HG03139 (cell line): ENCODE measurements around the gene ZCCHC24.

Source experiments
- ATAC-seq: cut with Tn5 transposase; IDR thresholded peaks from one replicate; pipeline ENCODE4 v1.9.1; 2021; ENCODE audit not compliant: unreplicated experiment

The ZCCHC24 gene

DNA sequence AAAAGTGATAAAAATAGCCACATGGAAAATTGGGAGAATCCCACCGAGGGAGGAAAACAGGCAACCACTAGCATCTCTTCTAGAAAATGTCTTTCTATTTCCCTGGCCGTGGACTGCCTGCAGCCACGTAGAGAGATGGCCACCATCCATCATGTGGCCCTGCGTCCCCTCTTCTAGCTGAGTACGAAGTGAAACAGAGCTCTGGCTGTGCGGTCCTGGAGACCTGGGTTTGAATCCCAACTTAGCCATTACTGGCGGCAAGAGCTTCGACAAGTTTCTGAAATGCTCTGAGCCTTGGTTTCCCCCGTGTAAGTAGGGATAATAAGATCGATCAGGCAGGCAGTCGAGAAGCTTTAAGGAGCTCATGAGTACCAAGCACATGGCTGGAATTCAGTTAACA is 32.9 kb downstream of the ZCCHC24 start:
- ATAC-seq, result no peak

DNA sequence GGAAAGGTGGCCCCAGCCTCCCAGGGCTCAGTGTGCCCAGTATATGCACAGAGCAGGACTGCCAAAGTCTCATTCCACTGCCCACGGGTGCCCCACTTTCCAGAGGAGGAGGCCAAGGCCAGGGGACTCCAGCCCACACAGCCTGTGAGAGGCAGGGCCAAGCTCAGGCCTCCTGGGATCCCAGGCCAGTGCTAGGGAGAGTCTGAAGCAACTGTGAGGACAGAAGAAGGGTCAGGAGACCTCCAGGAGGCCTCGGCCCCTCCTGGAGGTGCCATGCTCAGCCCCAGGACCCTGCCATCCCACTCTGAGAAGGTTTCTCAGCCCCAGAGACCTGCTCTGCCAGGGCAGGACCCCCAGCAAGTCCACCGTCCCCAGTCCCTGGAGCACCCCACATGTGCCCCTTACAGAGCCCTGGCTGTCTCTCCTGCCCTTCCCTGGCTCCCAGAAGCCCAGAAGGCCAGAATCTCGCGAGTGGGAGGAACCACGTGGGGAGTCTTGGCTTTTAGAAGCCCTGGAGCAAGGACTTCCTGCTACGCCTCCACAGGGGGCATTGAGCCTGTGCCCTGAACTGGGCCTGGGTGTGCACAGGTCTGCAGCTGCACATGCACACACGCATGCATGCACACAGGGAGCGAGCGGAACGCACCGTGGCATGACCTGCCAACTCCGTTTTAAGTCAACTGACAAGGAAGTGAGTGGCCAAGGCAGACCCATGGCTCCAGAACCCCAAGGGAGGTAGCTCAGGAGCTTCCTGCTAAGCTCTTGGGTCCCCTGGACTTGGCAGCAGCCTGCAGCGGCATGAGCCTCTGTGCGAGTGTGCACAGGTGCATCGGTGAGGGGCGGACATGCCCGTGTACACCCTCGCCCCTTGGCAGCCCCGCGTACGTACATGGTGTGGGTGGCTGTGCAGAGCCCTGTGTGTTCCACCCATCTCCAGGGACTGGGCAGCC is 33.6 kb downstream of the ZCCHC24 start:
- ATAC-seq, result no peak

DNA sequence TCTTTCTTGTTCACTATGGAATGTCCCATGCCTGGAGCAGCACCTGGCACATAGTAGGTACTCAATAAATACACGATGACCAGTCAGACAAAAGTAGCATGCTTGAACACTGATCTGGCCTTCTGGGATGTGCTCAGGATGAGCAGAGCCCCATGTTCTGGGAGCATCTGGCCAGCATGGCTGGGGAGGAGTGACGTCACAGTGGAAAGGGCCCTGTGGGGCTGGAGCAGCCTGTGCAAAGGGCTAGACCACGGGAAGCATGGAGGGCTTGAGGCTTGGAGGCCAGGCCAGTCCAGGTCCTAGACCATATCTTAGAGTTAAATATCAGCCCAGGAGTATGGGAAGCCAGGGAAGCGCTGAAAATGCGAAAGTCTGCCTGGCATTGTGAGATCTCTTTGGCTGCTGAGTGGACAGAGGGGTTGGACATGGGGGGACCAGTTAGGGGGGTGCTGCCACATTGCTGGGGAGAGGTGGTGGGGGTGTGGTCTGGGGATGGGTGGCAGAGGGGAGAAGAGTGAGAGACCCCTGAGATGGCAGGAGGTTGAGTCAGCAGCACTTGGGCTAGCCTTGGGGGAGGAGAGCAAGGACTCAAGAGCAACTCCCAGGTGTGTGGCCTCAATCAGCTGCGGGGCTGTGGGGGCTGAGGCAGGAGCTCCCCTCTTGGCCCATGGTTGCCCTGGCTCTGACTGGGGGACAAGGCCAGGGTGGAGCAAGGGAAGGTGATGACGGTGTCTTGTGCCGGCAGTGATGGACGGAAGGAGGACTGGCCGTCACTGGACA is 34.9 kb downstream of the ZCCHC24 start:
- no peak for ATAC-seq

DNA sequence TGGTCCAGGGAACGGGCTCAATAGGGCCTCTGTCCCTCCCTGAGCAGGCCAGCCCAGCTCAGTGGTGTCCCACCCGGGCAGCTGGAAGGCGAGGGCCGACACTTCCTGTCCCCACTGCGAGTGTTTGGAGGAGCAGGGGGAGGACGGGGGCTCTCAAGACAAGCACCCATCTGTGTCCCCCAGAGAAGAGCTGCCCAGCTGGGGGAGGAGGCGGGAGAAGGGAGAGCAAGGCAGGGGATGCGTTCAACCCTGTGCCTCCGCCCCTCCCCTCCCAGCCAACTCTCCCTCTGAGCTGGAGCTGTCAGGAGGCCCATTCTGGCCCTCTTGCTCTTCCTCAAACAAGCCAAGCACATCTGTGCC is 35.7 kb downstream of the ZCCHC24 start:
- ATAC-seq, result no peak

DNA sequence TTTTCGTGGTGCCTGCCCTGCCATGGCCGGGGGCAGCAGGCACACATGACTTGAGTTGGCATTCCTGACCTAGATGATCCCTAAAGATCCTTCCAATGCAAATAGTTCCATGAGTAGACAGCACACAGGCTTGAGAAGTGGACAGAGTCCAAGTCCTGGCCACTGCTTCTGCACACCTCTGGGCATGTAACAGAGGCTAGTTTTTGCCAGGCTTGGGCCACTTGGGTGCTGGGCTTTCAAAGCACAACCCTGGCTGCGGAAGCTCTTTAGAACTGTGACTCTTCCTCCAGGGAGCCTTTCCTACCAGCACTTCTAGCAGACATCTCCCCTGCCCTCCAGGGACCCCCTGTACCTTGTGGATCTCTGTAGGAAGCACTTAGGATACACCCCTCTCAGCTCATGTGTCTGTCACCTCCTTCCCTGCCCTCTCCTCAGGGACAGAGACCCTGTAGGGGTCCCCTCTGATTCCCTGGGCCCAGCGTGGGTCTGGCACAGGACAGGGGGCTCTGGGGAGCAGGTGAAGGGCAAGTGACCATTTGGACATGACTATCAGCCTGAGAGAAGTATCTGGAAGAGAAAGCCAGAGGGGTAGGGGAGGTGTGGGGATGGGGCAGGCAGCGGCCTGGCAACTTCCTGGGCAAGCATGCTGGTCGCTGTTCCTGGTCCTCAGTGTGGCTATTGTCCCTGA is 36.2 kb downstream of the ZCCHC24 start:
- ATAC-seq, result no peak

DNA sequence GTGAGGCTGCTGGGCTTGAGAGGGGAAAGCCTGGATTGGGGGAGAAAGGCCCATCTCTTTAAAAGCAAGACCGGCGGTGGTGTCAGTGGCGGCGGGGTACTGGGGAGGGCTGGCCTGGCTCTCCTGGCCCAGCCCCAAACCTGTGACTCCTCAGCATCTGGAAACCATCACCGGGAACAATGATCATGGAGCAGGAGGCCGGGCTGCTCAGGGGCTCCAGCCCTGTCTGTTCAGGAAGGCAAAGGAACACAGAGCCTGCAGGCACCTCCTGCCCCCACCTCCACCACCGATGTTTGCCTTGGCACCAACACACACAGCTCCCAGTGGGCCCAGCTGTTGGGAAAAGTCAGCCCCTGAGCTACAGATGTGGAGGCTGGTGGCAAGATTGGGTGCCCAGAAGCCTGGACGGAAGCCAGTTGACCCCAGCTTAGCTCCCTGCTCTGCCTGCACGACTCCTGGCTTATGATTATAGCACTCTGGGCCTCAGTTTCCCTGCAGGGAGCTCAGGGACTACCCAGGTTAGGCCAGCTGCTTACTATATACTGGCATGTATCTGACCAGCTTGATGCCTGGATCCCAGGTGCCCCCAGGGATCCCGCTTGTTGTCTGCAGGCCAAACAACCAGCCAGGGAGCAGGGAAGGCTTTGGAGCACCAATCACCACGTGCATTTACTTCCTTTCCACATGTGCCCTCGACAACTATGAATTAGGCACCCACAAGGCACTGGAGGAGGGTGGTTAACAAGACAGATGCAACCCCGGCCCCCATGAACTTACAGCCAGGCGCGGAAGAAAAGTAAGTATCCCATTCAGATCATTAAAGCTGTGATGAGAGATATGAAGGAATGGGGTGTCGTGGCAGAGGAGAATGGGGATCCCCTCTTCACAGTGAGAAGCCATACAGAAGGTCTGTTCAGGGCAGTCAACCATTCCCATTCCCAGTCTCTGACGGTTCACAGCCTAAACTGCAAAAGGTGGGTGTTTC is 37.3 kb downstream of the ZCCHC24 start:
- ATAC-seq, result no peak

DNA sequence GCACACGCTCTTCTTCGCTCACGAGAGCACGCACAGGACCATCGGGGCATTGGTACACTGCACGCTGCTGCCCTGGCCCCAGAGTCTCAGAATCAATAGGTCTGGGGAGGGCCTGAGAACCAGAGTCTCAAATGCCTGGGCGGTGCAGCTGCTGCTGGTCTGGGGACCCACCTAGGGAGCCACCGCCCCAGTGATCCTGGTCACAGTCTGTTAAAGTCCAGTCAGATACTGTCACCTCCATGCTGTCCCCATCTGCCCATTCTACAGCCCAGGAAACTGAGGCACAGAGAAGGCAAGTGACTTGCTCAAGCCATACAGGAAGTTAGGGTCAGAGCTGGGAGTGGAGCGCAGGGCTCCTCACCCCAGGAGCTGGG is 38.0 kb downstream of the ZCCHC24 start:
- ATAC-seq, result no peak

DNA sequence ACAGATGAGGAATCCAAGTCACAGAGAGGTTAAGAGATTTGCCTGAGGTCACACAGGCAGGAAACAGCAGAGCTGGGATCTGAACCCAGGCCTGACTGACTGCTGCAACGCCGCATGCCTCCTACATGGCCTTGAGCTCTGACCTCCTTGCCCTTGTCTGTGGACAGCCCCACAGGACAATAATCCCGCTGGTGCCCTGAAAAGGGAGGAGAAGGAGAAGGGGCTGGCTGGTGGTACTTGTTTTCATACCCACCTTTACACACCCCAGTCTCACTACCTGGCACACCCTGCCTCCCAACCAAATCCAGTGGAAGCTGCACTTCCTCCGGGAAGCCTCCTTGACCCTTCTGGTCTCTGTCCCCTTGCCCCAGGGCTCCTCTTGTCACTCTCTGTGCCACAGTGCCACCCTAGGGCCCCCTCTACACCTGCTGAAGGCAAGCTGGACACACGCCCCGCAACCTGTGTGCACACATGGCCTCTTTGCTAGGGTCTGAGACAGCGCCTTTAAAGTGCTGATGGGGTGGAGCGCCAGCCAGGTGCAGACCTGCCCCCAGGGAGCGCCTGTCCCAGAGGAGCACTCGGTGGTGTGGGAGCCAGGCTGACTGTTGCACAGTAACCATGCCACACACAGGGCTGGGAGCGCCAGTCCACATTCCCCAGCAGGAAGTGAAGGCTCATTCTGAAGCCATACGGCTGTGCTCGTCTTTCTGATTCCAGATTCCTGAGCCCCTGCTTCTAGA is 38.6 kb downstream of the ZCCHC24 start:
- no peak for ATAC-seq

DNA sequence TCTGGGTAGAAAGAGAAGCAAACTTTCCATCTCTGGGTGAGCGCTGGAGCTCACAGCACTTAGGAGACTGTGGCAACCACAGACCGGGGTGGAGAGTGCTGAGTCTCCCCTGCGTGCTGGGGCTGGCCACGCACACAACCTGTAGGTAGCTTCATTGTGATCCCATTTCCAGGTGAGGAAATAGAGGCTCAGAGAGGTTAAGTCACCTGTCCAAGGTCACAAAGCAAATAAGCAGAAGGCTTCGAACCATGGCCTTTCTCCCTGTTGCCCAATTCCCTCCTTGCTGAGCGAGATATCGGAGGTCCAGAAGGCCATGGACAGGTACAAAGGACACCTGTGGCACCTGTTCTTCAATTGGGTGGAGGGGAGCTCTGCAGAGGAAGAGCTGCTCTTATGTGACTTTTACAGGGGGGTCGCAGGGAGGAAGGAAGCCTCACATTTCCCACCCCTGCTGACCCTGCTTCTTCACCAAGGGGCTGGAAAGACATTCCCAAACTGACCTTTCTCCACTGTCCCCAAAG is 39.4 kb downstream of the ZCCHC24 start:
- no peak for ATAC-seq

DNA sequence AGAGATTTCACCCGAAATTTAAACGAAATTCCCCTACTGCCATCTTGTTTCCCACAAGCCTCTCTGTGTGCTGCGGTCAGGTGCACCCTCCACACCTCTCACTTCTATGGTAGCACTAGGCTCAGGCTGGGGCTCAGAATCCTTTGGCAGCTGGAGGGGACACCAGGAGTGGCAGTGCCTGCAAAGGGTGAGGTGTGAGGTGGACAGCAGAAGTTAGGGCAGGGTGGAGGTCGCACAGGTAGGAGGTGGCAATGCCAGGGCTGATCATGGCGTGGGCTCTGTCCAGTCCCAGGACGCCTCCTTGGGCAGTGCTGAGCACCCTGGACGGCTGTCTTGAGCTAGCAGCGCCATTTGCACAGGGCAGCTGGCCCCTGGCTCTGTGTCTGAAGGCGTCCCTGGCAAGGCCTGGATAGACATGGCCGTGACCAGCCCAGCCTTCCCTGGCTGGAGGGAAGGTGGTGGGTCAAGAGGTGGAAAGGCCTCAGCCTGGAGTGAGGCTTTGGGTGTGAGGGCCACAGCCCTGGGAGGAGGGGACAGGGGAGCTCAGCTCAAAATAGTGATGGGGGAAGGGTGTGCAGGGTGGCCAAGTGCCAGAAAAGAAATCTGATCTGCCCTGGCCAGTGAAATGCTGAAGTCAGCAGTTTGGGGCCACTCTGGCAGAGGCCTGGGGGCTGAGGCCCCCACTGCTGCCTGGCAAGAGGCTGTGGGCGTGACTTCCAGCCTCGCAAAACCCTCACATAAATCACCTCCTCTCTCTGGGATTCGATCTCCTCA is 40.0 kb downstream of the ZCCHC24 start:
- ATAC-seq, result no peak

DNA sequence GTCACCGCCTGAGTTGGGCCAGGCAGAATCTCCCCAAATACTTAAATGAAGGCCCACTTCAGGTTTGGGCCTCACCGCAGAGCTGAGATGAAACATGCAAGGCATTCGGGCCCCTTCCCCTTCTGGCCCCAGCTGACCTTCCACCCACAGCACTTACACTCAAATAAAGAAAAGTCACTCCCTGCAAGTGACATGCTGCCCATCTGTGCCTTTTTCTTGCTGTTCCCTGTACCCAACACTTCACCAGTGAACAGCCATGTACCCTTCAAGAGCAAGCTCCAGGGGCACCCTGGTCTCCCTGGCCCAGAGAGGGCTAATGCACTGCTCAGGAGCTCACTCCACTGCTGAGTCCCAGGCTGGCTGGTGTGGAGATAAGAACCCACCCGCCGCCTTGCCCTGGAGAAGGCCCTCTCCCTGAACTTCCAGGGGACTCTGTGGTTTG is 40.7 kb downstream of the ZCCHC24 start:
- ATAC-seq, result no peak

DNA sequence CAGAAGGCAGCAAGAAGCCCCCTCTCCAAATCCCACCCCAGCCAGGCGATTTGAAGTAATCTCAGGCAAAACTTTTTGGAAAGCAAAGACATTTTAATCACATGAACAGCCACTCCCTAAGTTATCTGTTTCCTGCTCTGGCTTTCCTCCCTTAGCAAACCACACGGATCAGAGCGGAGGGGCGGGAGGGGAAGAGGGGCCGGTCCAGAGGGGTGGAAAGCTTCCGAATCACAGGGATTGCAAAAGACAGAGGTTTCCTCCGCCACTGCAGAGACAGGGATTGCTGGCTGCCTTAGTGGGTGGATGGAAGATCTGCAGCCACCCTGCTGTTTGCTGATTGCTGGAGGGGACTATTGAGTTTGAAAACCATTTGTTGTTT is 41.2 kb downstream of the ZCCHC24 start:
- no peak for ATAC-seq

DNA sequence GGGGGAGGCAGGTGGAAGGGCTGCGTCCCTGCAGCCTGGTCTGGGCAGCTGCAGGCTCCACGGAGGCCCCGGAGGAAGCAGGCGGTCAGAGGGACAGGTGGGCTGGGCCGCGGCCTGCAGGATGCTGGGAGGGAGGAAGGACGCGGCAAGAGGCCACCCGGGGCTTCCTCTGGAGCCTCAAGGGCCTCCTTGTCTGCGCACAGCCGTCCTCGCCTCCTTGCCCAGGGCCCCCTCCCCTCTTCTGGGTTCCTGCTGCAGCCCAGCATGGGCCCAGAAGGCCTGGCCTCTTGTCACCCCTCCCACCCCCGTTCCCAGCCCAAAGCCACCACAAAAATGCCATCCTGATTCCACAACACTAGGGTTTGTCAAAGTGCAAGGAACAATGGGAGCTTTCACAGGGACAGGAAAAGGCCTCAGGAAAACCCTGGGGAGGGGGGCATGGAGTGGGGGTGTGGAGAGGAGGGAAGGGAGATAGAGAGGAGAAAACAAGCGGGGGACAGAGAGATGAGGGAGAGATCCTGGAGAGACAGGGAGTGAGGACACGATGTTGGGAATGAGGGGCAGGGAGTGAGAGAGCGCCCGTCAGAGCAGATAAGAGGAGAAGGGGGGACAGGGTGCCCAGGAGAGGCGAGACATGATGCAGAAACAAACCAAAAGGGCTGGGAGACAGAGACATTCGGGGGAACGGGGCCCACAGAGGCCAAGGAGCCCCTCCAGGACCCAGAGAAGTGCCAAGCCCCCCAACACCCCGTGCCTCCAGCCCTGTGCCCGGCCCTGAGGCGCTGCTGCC is 41.8 kb downstream of the ZCCHC24 start:
- ATAC-seq, result no peak

DNA sequence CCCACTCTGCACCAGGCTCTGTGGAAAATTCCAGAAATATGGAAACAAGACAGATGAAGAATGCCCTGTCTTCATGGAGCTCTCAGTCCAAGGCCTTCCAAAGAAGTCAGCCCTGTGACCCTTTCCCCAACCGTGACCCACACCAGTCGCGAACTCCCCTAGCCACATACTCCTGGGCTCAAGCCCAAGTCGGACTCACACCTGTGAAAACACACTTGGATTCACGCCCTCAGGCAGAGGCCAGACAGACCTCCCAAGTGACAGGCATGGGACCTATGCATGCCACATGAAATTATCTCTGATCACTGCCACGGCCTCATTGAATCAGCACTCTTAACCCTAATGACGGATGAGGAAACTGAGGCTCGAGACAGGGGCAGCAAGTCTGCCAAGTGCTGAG is 42.5 kb downstream of the ZCCHC24 start:
- ATAC-seq, result no peak

DNA sequence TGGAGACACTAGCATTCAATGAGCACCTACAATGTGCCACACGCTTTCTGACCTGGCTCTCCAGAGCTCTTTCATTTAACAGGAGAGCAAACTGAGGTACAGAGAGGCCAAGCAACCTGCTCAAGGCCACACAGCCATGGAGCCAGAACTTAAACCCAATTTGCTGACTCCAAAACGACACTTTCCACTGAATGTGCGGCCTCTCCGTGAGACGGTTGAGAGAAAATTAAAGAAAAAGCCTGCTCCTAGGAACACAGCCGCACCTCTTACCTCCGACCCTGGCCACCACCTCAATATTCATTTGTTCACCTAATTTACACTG is 42.8 kb downstream of the ZCCHC24 start:
- no peak for ATAC-seq

DNA sequence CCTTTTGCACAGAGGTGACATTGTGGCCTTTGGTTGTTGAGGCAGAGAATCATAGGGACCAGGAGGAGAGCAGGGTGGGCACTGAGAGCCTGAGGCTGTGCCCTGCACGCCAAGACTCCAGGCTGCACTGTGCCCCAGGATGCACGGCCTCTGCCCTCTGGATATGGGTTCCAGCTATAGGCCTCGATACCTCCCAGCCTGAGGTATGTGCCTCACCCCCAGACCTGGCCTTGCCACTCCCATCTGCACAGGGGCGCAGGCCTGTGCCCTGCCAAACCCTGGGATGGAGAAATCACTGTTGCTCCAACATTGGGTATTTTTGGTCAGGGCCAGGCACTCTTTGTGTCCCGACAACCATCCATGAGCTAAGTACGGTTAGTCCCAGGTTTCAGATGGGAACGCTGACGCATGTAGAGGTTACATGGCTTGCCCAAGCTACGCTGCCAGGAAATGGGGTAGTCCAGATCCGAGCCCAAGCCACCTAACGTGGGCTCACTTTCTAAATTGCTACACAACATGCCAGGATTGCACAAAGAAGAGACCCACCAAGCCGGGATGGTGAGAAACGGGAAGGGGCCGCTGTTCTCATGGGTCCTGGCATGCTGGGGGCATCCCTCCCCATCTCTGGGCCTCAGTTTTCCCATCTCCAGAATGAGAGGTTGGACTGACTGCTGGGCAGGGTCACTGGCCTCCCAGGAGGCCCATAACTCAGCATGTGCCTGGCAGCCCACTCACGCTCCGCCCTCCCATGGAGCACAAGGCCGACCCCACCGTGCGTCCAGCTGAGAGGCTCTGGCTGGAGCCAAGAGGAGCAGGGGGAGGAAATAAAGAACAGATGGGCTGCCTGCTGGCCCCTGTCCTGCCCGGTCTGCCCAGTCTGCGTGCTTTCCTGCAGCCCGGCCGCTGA is 44.2 kb downstream of the ZCCHC24 start:
- ATAC-seq, result no peak
